Erythroblast (primary cell): Measurements from ENCODE around the gene THUMPD2.

ENCODE experiments used
- GATA1 ChIP-seq: IDR thresholded peaks from 2 replicates; pipeline ENCODE4 v1.6.1; 2011; ENCODE audit warnings: low read depth, mild to moderate bottlenecking, control low read depth, low read length, moderate library complexity
- POLR2A ChIP-seq: IDR thresholded peaks from 2 replicates; pipeline ENCODE4 v1.6.1; 2011; ENCODE audit warnings: mild to moderate bottlenecking, low read length

DNA sequence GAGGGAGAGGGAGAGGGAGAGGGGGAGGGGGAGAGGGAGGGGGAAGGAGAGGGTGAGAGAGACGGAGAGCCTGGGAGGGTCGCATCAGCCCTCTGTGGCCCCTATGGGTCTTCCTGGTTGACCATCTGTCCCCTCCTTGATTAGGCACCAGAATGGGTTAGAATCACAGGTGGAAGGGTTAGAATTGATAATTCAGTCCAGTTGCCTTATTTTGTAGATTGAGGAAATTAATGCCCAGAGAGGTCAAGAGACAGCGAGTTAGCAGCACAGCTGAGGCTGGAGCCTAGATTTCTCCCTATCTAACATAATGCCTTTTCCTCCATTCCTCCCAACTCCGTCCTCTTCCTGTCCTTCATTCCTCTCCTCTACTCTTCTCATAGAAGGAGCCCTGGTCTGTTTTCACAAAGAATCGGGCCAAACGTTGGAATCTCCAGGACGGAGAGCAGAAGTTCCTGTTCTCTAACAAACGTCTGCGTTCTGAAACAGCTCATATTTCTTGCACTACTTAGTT, 338 bp upstream of the THUMPD2 start:
- TF ChIP-seq POLR2A (no peak), GATA1 (no peak)
